ENCODE measurements around the gene EPDR1.

- TF ChIP-seq PKNOX1 (IDR thresholded peaks at IDR 0.05) (no peak), FOXM1 (IDR thresholded peaks at IDR 0.05; ENCODE audit: borderline replicate concordance) (no peak), ARNT (IDR thresholded peaks at IDR 0.05) (no peak), SUZ12 (IDR thresholded peaks at IDR 0.05) (no peak), BHLHE40 (IDR thresholded peaks at IDR 0.05; ENCODE audit: borderline replicate concordance) (no peak)
Measured at GRCh38 chr7:37986908-37987330, 66.5 kb downstream of the EPDR1 start.

Measured in HEK293T (cell line).